ENCODE data around the gene RYR1.

- TF ChIP-seq POLR2A (IDR thresholded peaks at IDR 0.05) (no peak), POLR2AphosphoS5 (IDR thresholded peaks at IDR 0.05) (no peak), CTCF (IDR thresholded peaks at IDR 0.05) (no peak), EP300 (IDR thresholded peaks at IDR 0.05) (no peak)
Measured at GRCh38 chr19:38508507-38508906, 75.0 kb downstream of the RYR1 start.

All from gastroesophageal sphincter (tissue), 3 donors.